ENCODE data around the gene CAMK1. TPM values are rescaled to one million over a fixed set of nuclear protein-coding genes. Genes with fewer than 3 reads are reported as not detected.

Gene CAMK1
- total RNA-seq, 4 donors from 2014 or later, result 2.9 to 19.6 (median 7.6) TPM

GRCh38 chr3:9745521-9745920 is 24.2 kb downstream of the CAMK1 start:
- Histone ChIP-seq H3K36me3 (peaks cover 56 to 83% (median 70%) of the 10 kb centered on the region in 3 donors), H3K27ac (no peak overlapping the region), H3K4me3 (no peak overlapping the region), H3K27me3 (no peaks in the 10 kb centered on the region), H3K4me1 (peaks cover 3 to 16% (median 9%) of the 10 kb centered on the region in 3 donors), H3K9me3 (no peaks in the 10 kb centered on the region)
- DNase-seq, result no peak
- intact Hi-C loops (cut with DNase I), result no loop called here
- TF ChIP-seq POLR2A (IDR thresholded peaks at IDR 0.05) (no peak), CTCF (IDR thresholded peaks at IDR 0.05) (no peak)
- WGBS, 2 donors, result 62 to 88% methylated on average over 3 to 11 of the region's 12 CpGs

- TF ChIP-seq POLR2A (IDR thresholded peaks at IDR 0.05), result no peak
- no peak for TF ChIP-seq CTCF (IDR thresholded peaks at IDR 0.05)
- no peak for DNase-seq
- Histone ChIP-seq H3K36me3 (peaks cover 68 to 97% (median 83%) of the 10 kb centered on the region in 3 donors), H3K9me3 (no peaks in the 10 kb centered on the region), H3K4me1 (peaks cover 0 to 8% (median 5%) of the 10 kb centered on the region in 3 donors), H3K4me3 (no peak overlapping the region), H3K27ac (no peak overlapping the region), H3K27me3 (no peaks in the 10 kb centered on the region)
- intact Hi-C loops (cut with DNase I), result no loop called here
- 78 to 97% methylated on average over 5 of the region's 13 CpGs for WGBS, 2 donors
Observed at GRCh38 chr3:9744162-9744561, 25.6 kb downstream of the CAMK1 start.

GRCh38 chr3:9743548-9743947 is 26.2 kb downstream of the CAMK1 start:
- WGBS, 2 donors, result 96 to 99% methylated on average over 15 to 16 of the region's 18 CpGs
- H3K27ac ChIP-seq, result no peak overlapping the region
- intact Hi-C loops (cut with DNase I), result no loop called here
- H3K36me3 ChIP-seq, result peaks cover 74 to 100% (median 89%) of the 10 kb centered on the region in 3 donors
- no peaks in the 10 kb centered on the region for H3K9me3 ChIP-seq
- DNase-seq, result no peak
- peaks cover 0 to 2% (median 0%) of the 10 kb centered on the region in 3 donors for H3K4me1 ChIP-seq
- no peaks in the 10 kb centered on the region for H3K27me3 ChIP-seq
- no peak for TF ChIP-seq POLR2A (IDR thresholded peaks at IDR 0.05)
- no peak for TF ChIP-seq CTCF (IDR thresholded peaks at IDR 0.05)
- H3K4me3 ChIP-seq, result no peak overlapping the region

- peaks cover 78 to 100% (median 90%) of the 10 kb centered on the region in 3 donors for H3K36me3 ChIP-seq
- intact Hi-C loops (cut with DNase I), result no loop called here
- DNase-seq, result no peak
Observed at GRCh38 chr3:9742560-9742959, 27.2 kb downstream of the CAMK1 start.

GRCh38 chr3:9739181-9739580 is 30.6 kb downstream of the CAMK1 start:
- Histone ChIP-seq H3K36me3 (peaks cover 64 to 100% (median 70%) of the 10 kb centered on the region in 3 donors), H3K4me1 (peaks cover 0 to 20% (median 0%) of the 10 kb centered on the region in 3 donors), H3K4me3 (no peak overlapping the region), H3K27ac (no peak overlapping the region), H3K9me3 (no peaks in the 10 kb centered on the region), H3K27me3 (no peaks in the 10 kb centered on the region)
- TF ChIP-seq CTCF (IDR thresholded peaks at IDR 0.05), result no peak
- no peak for TF ChIP-seq POLR2A (IDR thresholded peaks at IDR 0.05)
- DNase-seq, result no peak
- WGBS, 2 donors, result 88 to 92% methylated on average over 5 to 7 of the region's 15 CpGs
- intact Hi-C loops (cut with DNase I), result no loop called here

More at GRCh38 chr3:9742560-9742959, 27.2 kb downstream of the CAMK1 start:
- 100% methylated on average over 1 of the region's 1 CpG; no CpG with 5 or more reads in 1 of the 2 donors for WGBS, 2 donors
- H3K4me3 ChIP-seq, result no peak overlapping the region
- TF ChIP-seq CTCF (IDR thresholded peaks at IDR 0.05) (no peak), POLR2A (IDR thresholded peaks at IDR 0.05) (no peak)
- no peaks in the 10 kb centered on the region for H3K27me3 ChIP-seq
- no peaks in the 10 kb centered on the region for H3K4me1 ChIP-seq
- no peak overlapping the region for H3K27ac ChIP-seq
- no peaks in the 10 kb centered on the region for H3K9me3 ChIP-seq

Measured in esophagus squamous epithelium (tissue), 5 donors.